Measurements from ENCODE around the gene EFCAB6.

DNA sequence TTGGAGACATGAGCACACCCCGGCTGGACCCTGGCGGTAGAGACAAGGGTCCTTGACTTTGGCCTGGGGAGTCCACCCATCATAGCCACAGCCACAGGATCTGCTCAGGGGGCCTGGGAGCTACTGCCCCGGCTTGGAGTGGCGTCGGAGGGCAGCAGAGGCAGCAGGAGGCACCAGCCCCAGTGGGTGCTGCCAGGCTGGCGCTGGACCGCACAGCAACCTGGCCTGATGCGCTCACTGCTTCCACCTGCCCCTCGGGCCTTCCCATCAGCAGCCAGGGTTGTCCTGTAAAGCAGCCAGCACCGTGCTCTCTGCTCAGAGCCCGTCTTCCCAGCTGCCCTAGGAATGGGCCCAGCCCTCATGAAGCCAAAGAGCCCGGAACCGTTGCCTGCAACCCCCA is 28.3 kb upstream of the EFCAB6 start:
- TF ChIP-seq RAD21 (IDR thresholded peaks at IDR 0.05; ENCODE audit: low read length), result no peak
- TF ChIP-seq, protein P1, sequence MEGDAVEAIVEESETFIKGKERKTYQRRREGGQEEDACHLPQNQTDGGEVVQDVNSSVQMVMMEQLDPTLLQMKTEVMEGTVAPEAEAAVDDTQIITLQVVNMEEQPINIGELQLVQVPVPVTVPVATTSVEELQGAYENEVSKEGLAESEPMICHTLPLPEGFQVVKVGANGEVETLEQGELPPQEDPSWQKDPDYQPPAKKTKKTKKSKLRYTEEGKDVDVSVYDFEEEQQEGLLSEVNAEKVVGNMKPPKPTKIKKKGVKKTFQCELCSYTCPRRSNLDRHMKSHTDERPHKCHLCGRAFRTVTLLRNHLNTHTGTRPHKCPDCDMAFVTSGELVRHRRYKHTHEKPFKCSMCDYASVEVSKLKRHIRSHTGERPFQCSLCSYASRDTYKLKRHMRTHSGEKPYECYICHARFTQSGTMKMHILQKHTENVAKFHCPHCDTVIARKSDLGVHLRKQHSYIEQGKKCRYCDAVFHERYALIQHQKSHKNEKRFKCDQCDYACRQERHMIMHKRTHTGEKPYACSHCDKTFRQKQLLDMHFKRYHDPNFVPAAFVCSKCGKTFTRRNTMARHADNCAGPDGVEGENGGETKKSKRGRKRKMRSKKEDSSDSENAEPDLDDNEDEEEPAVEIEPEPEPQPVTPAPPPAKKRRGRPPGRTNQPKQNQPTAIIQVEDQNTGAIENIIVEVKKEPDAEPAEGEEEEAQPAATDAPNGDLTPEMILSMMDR (conservative IDR thresholded peaks at IDR 0.05; ENCODE audit: low read depth, low read length), result no peak
- TF ChIP-seq POLR2A (IDR thresholded peaks at IDR 0.05; ENCODE audit: low read depth, low read length), result no peak
- no peak for TF ChIP-seq BHLHE40 (IDR thresholded peaks at IDR 0.05; ENCODE audit: low read depth, low read length)
- TF ChIP-seq RCOR1 (IDR thresholded peaks at IDR 0.05; ENCODE audit: insufficient replicate concordance, low read length), result no peak
- TF ChIP-seq, protein P2, sequence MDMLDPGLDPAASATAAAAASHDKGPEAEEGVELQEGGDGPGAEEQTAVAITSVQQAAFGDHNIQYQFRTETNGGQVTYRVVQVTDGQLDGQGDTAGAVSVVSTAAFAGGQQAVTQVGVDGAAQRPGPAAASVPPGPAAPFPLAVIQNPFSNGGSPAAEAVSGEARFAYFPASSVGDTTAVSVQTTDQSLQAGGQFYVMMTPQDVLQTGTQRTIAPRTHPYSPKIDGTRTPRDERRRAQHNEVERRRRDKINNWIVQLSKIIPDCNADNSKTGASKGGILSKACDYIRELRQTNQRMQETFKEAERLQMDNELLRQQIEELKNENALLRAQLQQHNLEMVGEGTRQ (IDR thresholded peaks at IDR 0.05; ENCODE audit: low read depth, low read length), result no peak
- no peak for TF ChIP-seq MXI1 (IDR thresholded peaks at IDR 0.05; ENCODE audit: borderline replicate concordance, low read depth, low read length)
- TF ChIP-seq, protein P3, sequence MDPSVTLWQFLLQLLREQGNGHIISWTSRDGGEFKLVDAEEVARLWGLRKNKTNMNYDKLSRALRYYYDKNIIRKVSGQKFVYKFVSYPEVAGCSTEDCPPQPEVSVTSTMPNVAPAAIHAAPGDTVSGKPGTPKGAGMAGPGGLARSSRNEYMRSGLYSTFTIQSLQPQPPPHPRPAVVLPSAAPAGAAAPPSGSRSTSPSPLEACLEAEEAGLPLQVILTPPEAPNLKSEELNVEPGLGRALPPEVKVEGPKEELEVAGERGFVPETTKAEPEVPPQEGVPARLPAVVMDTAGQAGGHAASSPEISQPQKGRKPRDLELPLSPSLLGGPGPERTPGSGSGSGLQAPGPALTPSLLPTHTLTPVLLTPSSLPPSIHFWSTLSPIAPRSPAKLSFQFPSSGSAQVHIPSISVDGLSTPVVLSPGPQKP (IDR thresholded peaks at IDR 0.05; ENCODE audit: borderline replicate concordance, low read depth, low read length), result no peak
- TF ChIP-seq SMC3 (IDR thresholded peaks at IDR 0.05; ENCODE audit: low read depth, low read length), result no peak
- TF ChIP-seq MAFK (IDR thresholded peaks at IDR 0.05; ENCODE audit: low read depth, low read length), result no peak
- no peak for TF ChIP-seq FOS (IDR thresholded peaks at IDR 0.05; ENCODE audit: low read depth, low read length)
- no peak for TF ChIP-seq CEBPB (IDR thresholded peaks at IDR 0.05; ENCODE audit: low read depth, low read length)
- TF ChIP-seq CHD1 (IDR thresholded peaks at IDR 0.05; ENCODE audit: low read depth, low read length), result no peak
